SK-N-MC (cell line): Measurements from ENCODE around the gene CTBP2.

Source experiments
- EZH2 ChIP-seq: fragments of 200-600 bp; sonication (generic); IDR thresholded peaks from one replicate; pipeline ENCODE4 v1.6.1; 2017; ENCODE audit warnings: antibody characterized with exemption
- POLR2AphosphoS5 ChIP-seq: IDR thresholded peaks from 2 replicates; pipeline ENCODE4 v1.6.1; 2012; ENCODE audit warnings: mild to moderate bottlenecking, low read depth, low read length, borderline replicate concordance

- TF ChIP-seq EZH2 = no peak
- no peak for TF ChIP-seq POLR2AphosphoS5
Observed at GRCh38 chr10:125115409-125115808, 45.0 kb downstream of the CTBP2 start.
